IPS-18c (cell line): ENCODE results near the gene UBL4B.

Experiments used
- H3K4me3 ChIP-seq: 2 replicates; pipeline ENCODE4 v1.7.0; 2013; ENCODE audit warnings: low read depth, mild to moderate bottlenecking, low read length, moderate library complexity; ENCODE audit not compliant: insufficient read depth
- H3K9me3 ChIP-seq: one replicate; pipeline ENCODE4 v1.6.1; 2013; ENCODE audit warnings: mild to moderate bottlenecking, low read length, moderate library complexity; ENCODE audit not compliant: control insufficient read depth, insufficient read depth

UBL4B gene

GRCh38 chr1:110161849-110162248 is 49.6 kb downstream of the UBL4B start:
- Histone ChIP-seq H3K4me3 (no peak overlapping the region), H3K9me3 (no peaks in the 10 kb centered on the region)
